Fibroblast of skin of abdomen (primary cell): Measurements from ENCODE around the gene MFSD2B.
"Not testable (repeated sequence)": the region's sequence is repeated elsewhere in the genome, so short reads cannot be mapped to it uniquely, and the experiment has no call there.

Experiments
- DNase-seq: peaks from one replicate; pipeline ENCODE4 v3.0.0-alpha.2; 2013

Gene MFSD2B

DNA sequence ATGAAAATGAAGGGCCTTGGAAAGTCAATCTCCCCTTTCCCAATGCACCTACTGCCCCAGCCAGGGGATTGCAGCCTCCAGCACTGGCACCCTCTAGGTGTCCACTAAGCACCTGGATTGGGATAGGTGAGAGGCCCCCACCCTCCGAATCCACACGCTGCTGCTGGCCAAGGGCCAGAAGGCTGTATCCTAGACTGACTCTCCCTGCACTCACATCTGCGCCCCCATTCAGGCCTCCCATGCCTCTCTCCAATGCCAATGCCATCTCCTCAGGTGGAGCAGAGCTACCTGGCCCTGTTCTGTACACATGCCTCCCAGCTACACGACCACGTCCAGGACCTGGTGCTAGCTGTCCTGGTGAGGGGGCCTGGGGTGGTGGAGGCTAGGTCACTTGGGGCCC, 9.8 kb downstream of the MFSD2B start:
- no peak for DNase-seq

GRCh38 chr2:24020244-24020643, 10.4 kb downstream of the MFSD2B start:
- DNase-seq: no peak

- DNase-seq: no peak
Measured at GRCh38 chr2:24021122-24021998, 11.5 kb downstream of the MFSD2B start.

GRCh38 chr2:24022324-24022974, 12.6 kb downstream of the MFSD2B start:
- DNase-seq: no peak

DNA sequence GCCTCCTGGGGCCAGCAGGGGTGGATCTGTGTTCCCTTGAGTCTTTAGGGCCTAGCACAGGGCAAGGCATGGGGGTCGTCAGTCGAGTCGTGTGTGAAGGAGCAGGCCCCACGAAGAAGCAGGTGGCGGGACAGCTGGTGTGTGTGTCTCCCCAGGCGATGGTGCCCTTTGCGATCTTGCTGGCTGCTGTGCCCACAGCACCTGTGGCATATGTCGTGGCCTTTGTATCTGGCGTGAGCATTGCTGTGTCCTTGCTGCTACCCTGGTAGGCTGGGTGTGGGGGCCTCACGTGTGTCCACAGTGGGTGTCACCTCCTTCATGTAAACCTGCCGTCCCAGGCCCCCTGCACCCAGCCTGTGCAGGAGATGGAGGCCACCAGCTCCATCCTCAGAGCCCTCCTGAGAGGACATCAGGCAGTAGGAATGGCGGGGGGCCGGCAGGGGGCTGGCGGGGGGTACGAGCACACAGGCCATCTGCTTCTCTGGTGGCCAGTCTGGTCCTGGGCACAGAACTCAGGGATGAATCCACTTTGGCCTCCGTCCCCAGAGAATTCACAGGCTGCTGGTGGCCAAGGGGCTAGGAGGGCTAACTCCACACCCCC, 13.2 kb downstream of the MFSD2B start:
- no peak for DNase-seq

DNA sequence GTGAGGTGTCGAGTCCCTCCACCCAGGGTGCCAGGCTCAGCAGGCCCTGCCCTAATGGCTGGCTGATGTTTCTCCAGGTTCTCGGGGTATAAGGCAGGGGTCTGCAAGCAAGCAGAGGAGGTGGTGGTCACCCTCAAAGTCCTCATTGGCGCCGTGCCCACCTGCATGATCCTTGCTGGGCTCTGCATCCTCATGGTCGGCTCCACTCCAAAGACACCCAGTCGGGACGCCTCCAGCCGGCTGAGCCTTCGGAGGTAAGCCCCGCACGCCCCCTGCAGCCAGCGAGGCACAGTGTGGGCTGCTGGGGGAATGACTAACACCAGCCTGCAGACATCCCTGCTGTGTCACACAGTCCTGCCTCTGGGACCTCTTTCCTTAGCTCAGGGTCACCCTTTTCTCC, 14.1 kb downstream of the MFSD2B start:
- peak; percentile 25 for DNase-seq

DNA sequence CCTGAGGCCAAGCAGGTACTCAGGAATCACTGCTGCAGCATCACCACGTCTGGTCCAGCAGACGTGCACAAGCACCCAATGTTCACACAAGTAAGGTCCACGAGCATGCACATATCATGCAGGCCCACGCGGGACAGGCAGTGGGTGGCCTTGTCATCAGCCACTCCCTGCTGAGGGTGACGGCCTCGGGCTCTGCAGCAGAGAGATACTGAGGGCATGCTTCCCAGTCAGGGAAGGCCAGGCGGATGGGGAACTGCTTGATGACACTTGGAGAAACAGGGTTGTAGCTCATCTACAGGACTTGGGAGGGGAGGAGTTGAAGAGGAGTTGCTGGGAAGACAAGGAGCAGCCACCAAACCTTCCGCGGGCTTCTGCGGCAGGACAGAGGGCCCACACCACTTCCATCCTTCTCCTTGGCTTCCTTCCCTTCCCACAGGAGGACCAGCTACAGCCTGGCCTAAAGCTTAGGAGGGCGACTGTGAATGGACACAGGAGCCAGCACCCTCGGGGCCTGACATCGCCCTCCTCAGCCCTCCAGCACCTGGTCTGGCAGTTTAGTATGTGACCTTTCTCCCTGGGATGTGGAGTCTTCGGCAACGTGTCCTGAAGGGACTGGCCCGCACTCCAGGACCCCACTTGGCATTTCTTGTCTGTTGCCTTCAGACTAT, 15.2 kb downstream of the MFSD2B start:
- DNase-seq: no peak

GRCh38 chr2:24026233-24026632, 16.3 kb downstream of the MFSD2B start:
- DNase-seq: no peak

- no peak for DNase-seq
Measured at GRCh38 chr2:24038786-24039499, 29.1 kb downstream of the MFSD2B start.

DNA sequence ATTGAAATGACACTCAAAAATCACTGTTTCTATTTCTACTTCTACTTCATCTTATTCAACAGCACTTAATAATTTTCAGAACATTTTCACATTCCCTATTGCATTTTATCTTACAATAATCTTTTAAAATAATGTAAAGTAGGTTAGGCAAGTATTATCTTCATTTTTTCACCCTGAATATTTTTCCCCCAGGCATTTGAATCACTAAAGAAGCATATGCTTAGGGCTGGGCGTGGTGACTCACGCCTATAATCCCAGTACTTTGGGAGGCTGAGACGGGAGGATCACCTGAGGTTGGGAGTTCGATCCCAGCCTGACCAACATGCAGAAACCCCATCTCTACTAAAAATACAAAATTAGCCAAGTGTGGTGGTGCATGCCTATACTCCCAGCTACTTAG, 30.6 kb downstream of the MFSD2B start:
- no peak for DNase-seq

DNA sequence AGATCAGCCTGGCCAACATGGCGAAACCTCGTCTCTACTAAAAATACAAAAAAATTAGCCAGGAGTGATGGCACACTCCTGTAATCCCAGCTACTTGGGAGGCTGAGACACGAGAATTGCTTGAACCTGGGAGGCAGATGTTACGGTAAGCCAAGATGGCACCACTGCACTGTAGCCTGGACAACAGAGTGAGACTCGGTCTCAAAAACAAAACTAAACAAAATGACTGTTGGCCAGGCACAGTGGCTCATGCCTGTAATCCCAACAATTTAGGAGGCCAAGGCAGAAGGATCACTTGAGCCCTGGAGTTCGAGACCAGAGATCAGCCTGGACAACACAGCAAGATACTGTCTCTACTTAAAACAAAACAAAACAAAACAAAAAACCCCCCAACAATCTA, 33.2 kb downstream of the MFSD2B start:
- DNase-seq: not testable (repeated sequence)

DNA sequence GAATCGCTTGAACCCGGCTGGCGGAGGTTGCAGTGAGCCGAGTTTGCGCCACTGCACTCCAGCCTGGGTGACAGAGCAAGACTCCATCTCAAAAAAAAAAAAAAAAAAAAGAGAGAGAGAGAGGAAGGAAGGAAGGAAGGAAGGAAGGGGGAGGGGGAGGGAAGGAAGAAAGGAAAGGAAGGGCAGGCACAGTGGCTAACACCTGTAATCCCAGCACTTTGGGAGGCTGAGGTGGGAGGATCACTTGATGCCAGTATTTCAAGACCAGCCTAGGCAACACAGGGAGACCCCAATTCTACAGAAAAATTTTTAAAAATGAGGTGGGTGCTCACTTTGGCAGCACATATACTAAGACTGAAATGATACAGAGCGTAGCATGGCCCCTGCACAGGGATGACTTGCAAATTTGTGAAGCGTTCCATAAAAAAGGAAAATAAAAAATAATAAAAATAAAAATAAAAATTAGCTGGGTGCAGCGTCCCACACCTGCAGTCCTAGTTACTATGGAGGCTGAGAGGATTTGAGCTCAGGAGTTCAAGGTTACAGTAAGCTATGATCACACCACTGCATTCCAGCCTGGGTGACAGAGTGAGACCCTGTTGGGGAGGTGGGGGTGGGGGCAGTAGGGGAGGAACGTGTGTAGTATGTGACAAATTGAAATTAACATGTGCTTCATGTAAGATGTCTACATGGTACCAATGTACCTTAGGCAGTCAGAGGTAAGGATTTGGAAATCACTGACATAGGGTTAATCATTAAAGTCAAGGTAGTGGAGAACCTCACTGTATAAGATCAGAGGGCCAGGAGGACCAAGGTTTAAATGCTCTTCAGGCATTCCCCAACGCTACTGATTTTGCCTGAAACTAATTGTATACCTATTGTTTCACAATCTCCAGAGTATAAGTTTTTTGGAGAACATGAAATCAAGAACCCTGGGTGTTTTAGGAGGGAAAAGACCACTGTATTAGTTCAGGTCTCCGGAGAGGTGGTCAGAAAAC, 35.9 kb downstream of the MFSD2B start:
- DNase-seq: no peak

DNA sequence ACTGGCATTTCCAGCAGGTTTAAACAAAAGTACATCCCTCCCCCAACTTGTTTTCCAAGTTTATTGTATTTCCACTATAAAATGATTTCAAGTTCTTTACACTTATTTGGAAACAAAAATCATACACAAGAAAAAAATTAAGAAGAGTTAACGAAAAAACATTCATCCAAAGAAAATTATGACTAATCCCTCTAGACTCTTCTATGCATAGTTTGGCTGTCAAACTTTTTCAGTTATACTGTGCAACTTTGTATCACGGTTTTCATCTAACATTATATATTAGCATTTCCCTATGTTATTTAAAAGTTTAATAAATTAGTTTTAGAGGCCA, 36.7 kb downstream of the MFSD2B start:
- no peak for DNase-seq

DNA sequence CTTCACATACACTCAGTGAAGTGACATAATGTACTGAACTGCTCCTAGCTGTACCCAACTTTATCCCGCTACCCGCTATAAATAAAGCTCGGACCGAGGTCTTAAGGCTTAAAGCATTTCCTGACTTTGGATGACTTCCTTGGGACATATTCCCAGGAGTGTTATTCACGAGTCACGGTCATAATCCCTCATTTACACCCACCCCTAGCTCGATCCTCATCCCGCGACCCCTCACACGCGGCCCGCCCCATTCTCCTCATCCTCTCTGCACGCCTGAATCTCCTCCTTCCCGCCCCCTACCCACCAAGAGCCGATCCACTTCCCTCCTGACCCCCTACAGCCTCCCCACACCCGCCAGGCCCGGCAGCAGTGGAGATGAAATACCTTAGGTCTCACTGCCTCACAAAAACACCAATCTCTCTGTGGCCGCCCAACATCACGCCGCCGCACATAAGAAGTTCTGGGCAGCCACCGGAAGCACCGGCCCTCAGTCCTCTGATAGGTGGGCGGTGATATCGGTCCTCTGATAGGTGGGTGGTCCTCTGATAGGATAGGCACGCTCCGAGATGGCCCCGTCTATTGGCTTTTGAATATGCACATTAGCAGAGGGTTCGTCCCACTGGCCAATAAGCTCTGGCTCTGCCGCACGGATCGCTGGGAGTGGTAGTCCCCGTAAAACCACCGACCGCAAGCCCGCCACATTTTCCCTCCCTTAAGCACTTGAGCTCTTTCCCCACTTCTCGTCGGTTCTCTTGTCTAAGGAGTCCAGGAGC, 37.2 kb downstream of the MFSD2B start, which contains the start of gene WDCP:
Gene WDCP, minus strand, starts transcription at position 462 of the 773 bp plus-strand sequence. CDS start 7,897 bp downstream, outside the sequence.
- peak; percentile 99 for DNase-seq

GRCh38 chr2:24047703-24048033, 37.8 kb downstream of the MFSD2B start:
- DNase-seq: no peak

DNA sequence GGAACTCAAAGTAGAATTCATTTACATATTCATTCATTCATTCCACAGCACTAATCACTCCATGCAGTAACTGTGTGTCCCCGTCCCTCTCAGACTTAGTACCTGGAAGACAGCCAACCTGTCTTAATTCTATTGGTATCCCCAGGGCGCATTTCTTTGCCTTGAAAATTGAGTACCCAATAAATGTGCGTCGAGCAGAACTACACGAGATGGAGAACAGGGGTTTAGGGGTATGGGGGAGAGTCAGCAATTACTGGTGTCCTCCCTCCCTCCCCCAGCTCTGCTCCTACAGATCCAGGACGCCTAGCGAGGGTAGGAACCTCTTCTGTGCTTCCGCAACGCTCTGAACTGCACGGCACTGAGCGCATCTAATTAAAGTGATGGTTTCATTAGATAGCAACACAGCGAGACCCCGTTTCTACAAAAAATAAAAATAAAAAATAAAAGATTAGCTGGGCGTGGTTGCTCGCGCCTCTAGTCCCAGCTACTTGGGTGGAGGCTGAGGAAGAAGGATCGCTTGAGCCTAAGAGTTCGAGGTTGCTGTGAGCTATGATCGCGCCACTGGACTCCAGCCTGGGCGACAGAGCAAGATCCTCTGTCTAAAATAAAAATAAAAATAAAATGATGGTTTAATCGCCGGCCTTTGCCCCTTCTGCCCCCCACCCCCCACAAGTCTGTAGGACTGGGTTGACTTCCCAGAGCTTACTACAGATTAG, 39.0 kb downstream of the MFSD2B start:
- DNase-seq: no peak

DNA sequence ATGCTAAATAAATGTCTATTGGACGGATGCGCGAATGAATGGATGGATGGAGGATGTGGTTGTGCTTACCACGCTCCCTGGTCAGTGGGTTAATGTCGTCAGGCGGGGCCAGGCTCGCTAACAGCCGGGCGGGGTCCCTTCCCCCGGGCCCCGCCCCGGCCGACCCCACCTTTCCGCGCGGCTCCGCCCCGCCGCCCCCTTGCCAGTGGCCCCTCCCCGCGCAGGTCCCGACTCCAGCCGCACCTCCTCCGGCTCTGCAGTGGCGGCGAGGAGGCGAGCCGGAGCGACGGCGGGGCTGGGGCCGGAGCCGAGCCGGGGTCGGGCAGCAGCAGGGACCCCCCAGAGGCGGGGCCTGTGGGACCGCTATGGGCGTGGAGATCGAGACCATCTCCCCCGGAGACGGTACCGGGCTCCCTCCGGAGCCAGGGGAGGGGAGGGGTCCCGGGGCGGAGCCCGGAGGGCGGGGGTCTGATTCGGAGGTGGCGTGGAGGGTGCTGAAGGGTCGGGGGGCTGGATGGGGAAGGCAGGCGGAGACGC, 39.7 kb downstream of the MFSD2B start, which contains the start of gene FKBP1B:
Gene FKBP1B, plus strand, starts transcription at position 257 of the 537 bp plus-strand sequence. Its CDS starts 109 bp downstream, at position 366.
- DNase-seq: peak; percentile 34

- DNase-seq: no peak
Measured at GRCh38 chr2:24050041-24050979, 40.4 kb downstream of the MFSD2B start.
